PC-9 (cell line): ENCODE measurements around the gene BLOC1S6.

Source experiments
- EZH2 ChIP-seq: fragments of 200-600 bp; sonication (generic); IDR thresholded peaks from 2 replicates; pipeline ENCODE4 v1.8.0; 2017; ENCODE audit warnings: antibody characterized with exemption, low read depth
- TF ChIP-seq, protein P1 (sequence below): fragments of 200-600 bp; sonication (generic); conservative IDR thresholded peaks from 2 replicates; pipeline ENCODE4 v1.6.1; 2017; ENCODE audit warnings: mixed run types, antibody characterized with exemption, mild to moderate bottlenecking, moderate library complexity

DNA sequence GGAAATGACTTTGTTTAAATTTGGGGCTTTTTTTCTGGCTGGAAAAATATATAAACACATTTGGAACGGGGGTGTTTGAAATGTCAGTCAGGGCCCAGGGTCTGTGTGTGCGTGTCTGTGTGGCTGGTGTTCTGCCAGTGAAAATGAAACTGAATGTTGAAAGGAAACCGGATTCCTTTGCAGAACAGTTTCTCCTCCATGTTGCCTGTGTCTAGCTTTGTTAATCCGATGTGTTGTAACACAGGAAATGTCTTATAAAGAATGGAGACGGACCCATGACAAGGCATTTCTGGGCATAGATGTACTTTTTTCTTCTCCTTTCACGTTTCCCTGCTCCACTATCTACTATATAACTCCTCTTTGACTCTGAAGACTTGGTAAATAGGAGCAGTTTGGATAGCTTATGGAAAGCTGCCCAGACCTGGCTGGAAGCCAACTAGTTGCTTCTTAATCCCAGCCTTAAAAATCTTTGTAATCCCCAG lies 50.4 kb downstream of the BLOC1S6 start:
- TF ChIP-seq, protein P1, sequence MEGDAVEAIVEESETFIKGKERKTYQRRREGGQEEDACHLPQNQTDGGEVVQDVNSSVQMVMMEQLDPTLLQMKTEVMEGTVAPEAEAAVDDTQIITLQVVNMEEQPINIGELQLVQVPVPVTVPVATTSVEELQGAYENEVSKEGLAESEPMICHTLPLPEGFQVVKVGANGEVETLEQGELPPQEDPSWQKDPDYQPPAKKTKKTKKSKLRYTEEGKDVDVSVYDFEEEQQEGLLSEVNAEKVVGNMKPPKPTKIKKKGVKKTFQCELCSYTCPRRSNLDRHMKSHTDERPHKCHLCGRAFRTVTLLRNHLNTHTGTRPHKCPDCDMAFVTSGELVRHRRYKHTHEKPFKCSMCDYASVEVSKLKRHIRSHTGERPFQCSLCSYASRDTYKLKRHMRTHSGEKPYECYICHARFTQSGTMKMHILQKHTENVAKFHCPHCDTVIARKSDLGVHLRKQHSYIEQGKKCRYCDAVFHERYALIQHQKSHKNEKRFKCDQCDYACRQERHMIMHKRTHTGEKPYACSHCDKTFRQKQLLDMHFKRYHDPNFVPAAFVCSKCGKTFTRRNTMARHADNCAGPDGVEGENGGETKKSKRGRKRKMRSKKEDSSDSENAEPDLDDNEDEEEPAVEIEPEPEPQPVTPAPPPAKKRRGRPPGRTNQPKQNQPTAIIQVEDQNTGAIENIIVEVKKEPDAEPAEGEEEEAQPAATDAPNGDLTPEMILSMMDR: no peak
- no peak for TF ChIP-seq EZH2
